HUES6 (cell line): ENCODE results near the gene RMI2.
A peak's percentile ranks its signal among the peaks of the same experiment; 100 is the strongest.
"Not testable (repeated sequence)": the region's sequence is repeated elsewhere in the genome, so short reads cannot be mapped to it uniquely, and the experiment has no call there.

Source experiments
- H3K27ac ChIP-seq: 2 replicates; pipeline ENCODE4 v1.7.0; 2013; ENCODE audit warnings: low read depth, mild to moderate bottlenecking, low read length, inconsistent platforms
- H3K27me3 ChIP-seq: 2 replicates; pipeline ENCODE4 v1.6.1; 2013; ENCODE audit warnings: low read length; ENCODE audit not compliant: control insufficient read depth, insufficient read depth
- H3K36me3 ChIP-seq: 2 replicates; pipeline ENCODE4 v1.6.1; 2013; ENCODE audit warnings: low read length; ENCODE audit not compliant: control insufficient read depth, insufficient read depth
- H3K4me1 ChIP-seq: 2 replicates; pipeline ENCODE4 v1.6.1; 2013; ENCODE audit warnings: low read length; ENCODE audit not compliant: control insufficient read depth, insufficient read depth
- H3K4me3 ChIP-seq: 2 replicates; pipeline ENCODE4 v1.5.1; 2013; ENCODE audit warnings: low read depth, low read length
- H3K9ac ChIP-seq: one replicate; pipeline ENCODE4 v1.6.1; 2013; ENCODE audit warnings: mild to moderate bottlenecking, low read length
- H3K9me3 ChIP-seq: 2 replicates; pipeline ENCODE4 v1.6.1; 2013; ENCODE audit warnings: low read depth, low read length; ENCODE audit not compliant: control insufficient read depth, insufficient read depth

Gene RMI2

GRCh38 chr16:11358531-11358930 lies 13.3 kb downstream of the RMI2 start:
- no peaks in the 10 kb centered on the region for H3K9me3 ChIP-seq
- peaks cover 39% of the 10 kb centered on the region; the same call in 1 of the 2 replicates for H3K4me1 ChIP-seq
- H3K27me3 ChIP-seq, result no peaks in the 10 kb centered on the region
- H3K27ac ChIP-seq, result no peak overlapping the region
- H3K36me3 ChIP-seq, result peaks cover 4% of the 10 kb centered on the region; the same call in 1 of the 2 replicates
- no peak overlapping the region for H3K4me3 ChIP-seq
- no peak overlapping the region for H3K9ac ChIP-seq

DNA sequence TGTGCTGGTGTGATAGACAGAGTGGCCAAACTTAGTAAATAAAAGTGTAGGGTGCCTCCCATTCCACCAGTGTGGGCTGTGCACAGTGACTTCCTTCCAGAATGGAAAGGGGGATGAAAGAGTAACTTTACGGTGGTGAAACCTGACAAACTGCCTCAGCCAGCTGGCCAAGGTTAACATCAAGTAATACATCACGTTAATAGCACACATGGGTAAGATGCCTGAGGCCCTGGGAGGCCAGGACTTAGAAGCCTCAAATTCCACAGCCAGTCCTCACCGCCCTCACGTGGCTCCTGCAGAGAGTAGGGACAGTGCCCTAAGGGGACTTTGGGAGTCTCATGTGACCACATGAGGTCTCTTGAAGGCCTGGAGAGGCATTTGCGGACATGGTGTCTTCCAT lies 14.1 kb downstream of the RMI2 start:
- H3K9ac ChIP-seq, result no peak overlapping the region
- H3K27ac ChIP-seq, result no peak overlapping the region
- H3K36me3 ChIP-seq, result no peaks in the 10 kb centered on the region
- peaks cover 39% of the 10 kb centered on the region for H3K4me1 ChIP-seq
- H3K9me3 ChIP-seq, result no peaks in the 10 kb centered on the region
- no peaks in the 10 kb centered on the region for H3K27me3 ChIP-seq
- no peak overlapping the region for H3K4me3 ChIP-seq

DNA sequence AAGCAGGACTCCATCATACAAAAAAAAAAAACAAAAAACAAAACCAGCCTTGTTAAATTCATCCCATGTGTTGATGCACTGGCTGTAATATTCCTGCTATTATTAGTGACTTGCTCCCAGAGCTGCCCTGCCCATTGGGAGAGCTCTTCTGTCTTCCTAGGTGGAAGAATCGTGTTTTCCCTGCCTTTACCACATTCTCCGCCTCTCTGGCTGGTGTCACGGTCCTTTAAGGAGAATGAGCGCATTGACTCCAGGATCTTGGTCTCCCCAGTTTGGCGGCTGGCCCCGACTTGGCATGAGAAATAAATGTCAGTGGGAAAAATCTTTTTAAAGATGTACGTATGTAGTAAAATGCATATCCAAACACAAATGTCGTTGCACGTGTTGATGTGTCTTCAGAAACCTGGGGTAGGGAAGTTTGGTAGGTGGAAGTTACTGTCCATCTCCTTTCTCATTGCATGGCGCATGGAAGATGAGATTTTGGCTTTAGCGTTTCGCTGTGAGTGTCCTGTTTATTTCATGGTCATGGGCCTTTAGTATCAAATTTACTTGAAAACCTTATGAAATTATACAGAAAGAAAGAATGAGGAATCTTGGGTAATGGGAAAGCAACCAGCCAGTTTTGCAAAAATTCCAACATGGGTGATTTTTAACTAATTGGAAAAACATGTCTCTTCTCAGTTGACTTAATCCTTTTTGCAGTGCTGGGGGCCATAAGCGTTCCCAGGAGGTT lies 15.5 kb downstream of the RMI2 start:
- no peaks in the 10 kb centered on the region for H3K36me3 ChIP-seq
- no peak overlapping the region for H3K27ac ChIP-seq
- H3K4me1 ChIP-seq, result peaks cover 32% of the 10 kb centered on the region
- no peaks in the 10 kb centered on the region for H3K27me3 ChIP-seq
- H3K9ac ChIP-seq, result no peak overlapping the region
- H3K9me3 ChIP-seq, result no peaks in the 10 kb centered on the region
- no peak overlapping the region for H3K4me3 ChIP-seq

- H3K4me1 ChIP-seq, result peaks cover 27% of the 10 kb centered on the region
- no peak overlapping the region for H3K4me3 ChIP-seq
- 0 out of 2 replicates have a peak overlapping the region, but pooled peaks have one; percentile 16 for H3K27ac ChIP-seq
- H3K36me3 ChIP-seq, result no peaks in the 10 kb centered on the region
- H3K27me3 ChIP-seq, result no peaks in the 10 kb centered on the region
- H3K9ac ChIP-seq, result no peak overlapping the region
- no peaks in the 10 kb centered on the region for H3K9me3 ChIP-seq
These were observed 16.6 kb downstream of the RMI2 start for GRCh38 chr16:11361701-11362451.

DNA sequence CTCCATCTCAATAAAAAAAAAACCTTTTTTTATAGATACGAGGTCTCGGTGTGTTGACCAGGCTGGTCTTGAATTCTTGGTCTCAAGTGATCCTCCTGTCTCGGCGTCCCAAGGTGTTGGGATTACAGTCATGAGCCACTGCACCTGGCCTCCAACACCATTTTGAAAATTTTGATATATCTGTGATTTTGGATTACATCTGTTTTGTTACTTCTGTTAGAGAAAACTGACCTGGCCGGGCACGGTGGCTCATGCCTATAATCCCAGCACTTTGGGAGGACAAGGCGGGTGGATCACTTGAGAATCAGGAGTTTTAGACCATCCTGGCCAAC lies 18.6 kb downstream of the RMI2 start:
- no peak overlapping the region for H3K27ac ChIP-seq
- no peaks in the 10 kb centered on the region for H3K9me3 ChIP-seq
- H3K36me3 ChIP-seq, result no peaks in the 10 kb centered on the region
- H3K27me3 ChIP-seq, result no peaks in the 10 kb centered on the region
- peaks cover 25% of the 10 kb centered on the region for H3K4me1 ChIP-seq
- no peak overlapping the region for H3K4me3 ChIP-seq
- H3K9ac ChIP-seq, result no peak overlapping the region

DNA sequence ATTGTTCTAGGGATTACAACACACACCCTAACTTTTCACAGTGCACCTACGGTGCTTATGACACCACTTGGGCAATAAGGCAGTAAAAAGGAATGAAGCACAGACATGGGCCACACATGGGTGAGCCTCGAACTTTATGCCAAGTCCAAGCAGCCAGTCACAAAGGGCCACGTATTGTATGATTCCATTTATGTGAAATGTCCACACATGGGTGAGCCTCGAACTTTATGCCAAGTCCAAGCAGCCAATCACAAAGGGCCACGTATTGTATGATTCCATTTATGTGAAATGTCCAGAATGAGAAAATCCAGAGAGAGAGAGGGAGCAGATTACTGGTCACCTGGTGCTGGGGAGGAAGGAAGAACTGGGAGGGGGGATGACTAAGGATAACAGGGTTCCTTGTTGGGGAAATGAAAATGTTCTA lies 22.2 kb downstream of the RMI2 start:
- H3K9ac ChIP-seq, result no peak overlapping the region
- H3K27me3 ChIP-seq, result no peaks in the 10 kb centered on the region
- H3K36me3 ChIP-seq, result no peaks in the 10 kb centered on the region
- H3K4me1 ChIP-seq, result peaks cover 12% of the 10 kb centered on the region
- no peak overlapping the region for H3K4me3 ChIP-seq
- H3K27ac ChIP-seq, result no peak overlapping the region
- H3K9me3 ChIP-seq, result no peaks in the 10 kb centered on the region

DNA sequence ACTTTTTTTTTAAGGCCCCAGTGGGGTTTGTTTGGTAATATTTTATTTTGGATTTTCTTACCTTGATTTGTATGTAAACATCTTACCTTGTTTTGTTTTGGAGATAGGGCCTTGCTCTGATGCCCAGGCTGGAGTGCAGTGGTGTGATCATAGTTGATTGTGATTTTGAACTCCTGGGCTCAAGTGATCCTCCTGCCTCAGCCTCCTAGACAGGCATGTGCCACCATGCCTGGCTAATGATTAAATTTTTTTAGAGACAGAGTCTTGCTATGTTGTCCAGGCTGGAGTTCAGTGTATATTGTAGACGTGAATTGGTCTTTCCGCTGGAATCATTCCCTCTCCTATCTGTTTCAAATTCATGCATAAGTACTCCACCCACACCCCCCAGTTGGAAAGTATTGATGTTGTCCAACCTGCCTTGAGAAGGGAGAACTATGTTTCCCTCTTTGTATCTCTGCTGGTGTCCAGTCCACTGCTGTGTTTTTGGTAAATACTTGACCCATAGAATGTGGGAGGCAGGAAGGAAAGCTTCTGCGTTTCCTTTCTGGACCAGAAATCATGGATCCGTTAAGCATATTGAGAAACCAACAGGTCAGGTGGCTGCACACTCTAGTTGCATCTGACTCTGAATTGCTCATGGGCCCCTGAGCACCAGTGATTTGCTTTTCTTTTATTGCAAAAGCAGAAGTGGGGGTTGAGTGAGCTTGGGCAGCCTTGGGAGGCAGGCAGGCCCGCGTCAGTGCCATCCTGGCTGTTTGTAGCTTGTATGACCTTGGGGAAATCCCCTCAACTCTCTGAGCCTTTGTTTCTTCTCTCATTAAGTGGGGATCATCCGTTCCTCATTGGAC lies 25.0 kb downstream of the RMI2 start:
- H3K27me3 ChIP-seq, result no peaks in the 10 kb centered on the region
- H3K4me3 ChIP-seq, result no peak overlapping the region
- no peaks in the 10 kb centered on the region for H3K9me3 ChIP-seq
- H3K9ac ChIP-seq, result no peak overlapping the region
- H3K36me3 ChIP-seq, result no peaks in the 10 kb centered on the region
- H3K27ac ChIP-seq, result no peak overlapping the region
- peaks cover 4% of the 10 kb centered on the region for H3K4me1 ChIP-seq

GRCh38 chr16:11370932-11371279 lies 25.6 kb downstream of the RMI2 start:
- H3K9ac ChIP-seq, H3K27ac ChIP-seq, H3K4me3 ChIP-seq: not testable (repeated sequence)

DNA sequence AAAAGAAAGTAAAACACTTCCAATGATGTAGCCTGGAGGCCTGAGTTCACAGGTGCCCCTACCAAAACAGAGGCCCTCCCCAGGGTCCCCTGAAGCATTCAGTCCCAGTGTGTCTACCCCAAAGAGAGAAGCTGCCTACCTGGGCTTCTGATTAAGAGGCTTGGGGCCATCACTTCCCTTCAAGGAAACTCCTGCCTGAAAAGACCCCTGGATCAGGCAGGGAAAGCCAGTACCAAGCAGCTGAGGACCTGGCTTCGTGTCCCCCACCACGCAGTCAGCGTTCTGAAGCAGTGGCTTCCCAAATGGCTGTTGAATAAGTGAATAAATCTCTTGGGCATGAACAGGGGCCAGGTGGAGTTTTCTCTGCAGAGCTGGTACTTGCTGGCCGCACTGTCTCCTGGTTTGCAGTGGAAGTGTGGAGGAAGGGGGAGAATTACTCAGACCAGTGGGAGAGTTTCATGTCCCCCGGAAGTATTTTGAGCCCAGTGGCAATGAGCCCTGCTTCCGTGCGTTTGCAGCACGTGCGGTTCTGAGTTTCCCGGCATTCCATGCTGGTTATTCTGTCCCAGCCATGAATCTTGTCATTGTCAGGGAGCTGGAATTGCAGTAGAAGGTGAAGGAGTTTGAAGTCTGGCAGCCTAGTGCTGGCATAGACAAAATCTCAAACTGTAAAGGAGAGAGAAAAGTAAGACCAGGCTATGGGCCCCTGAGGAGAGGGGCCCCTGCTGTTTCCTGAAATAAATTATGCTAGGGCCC lies 27.0 kb downstream of the RMI2 start:
- Histone ChIP-seq H3K36me3 (no peaks in the 10 kb centered on the region), H3K4me1 (peaks cover 4% of the 10 kb centered on the region), H3K4me3 (no peak overlapping the region), H3K27me3 (no peaks in the 10 kb centered on the region), H3K27ac (no peak overlapping the region), H3K9me3 (no peaks in the 10 kb centered on the region), H3K9ac (no peak overlapping the region)

More at GRCh38 chr16:11370932-11371279, 25.6 kb downstream of the RMI2 start:
- H3K36me3 ChIP-seq, H3K4me1 ChIP-seq, H3K27me3 ChIP-seq, H3K9me3 ChIP-seq: not testable (repeated sequence)

- no peaks in the 10 kb centered on the region for H3K9me3 ChIP-seq
- no peaks in the 10 kb centered on the region for H3K27me3 ChIP-seq
- no peak overlapping the region for H3K27ac ChIP-seq
- no peak overlapping the region for H3K9ac ChIP-seq
- H3K36me3 ChIP-seq, result no peaks in the 10 kb centered on the region
- H3K4me3 ChIP-seq, result no peak overlapping the region
- peaks cover 4% of the 10 kb centered on the region for H3K4me1 ChIP-seq
These were observed 27.6 kb downstream of the RMI2 start for GRCh38 chr16:11372829-11373306.
